K562 (cell line): ENCODE results near the gene LEO1. TPM values are rescaled to one million over a fixed set of nuclear protein-coding genes. Genes with fewer than 3 reads are reported as not detected.

Source experiments
- ARID3B ChIP-seq: fragments of 250-450 bp; sonication (Bioruptor Pico); IDR thresholded peaks from 2 replicates; pipeline ENCODE4 v1.4.0; 2020; ENCODE audit warnings: borderline replicate concordance
- BRF1 ChIP-seq: IDR thresholded peaks from 3 replicates; pipeline ENCODE4 v1.6.1; 2011; ENCODE audit warnings: borderline replicate concordance, mild to moderate bottlenecking; ENCODE audit not compliant: insufficient read length; ENCODE audit errors: extremely low read depth
- E2F1 ChIP-seq: sonication (generic); formaldehyde crosslinking; IDR thresholded peaks from 2 replicates; pipeline ENCODE4 v1.8.1; 2023; ENCODE audit warnings: mild to moderate bottlenecking, missing genetic modification reagents, moderate library complexity
- ESRRB ChIP-seq: fragments of 250-450 bp; sonication (Bioruptor Pico); IDR thresholded peaks from 2 replicates; pipeline ENCODE4 v1.5.0; 2020; ENCODE audit warnings: mild to moderate bottlenecking, moderate library complexity, borderline replicate concordance
- GABPB1 ChIP-seq: sonication (generic); formaldehyde crosslinking; IDR thresholded peaks from 2 replicates; pipeline ENCODE4 v1.8.0; 2022; ENCODE audit warnings: mild to moderate bottlenecking, missing genetic modification reagents
- HMG20B ChIP-seq: fragments of 250-450 bp; sonication (Bioruptor Pico); IDR thresholded peaks from 2 replicates; pipeline ENCODE4 v1.5.0; 2021; ENCODE audit warnings: mild to moderate bottlenecking
- KLF16 ChIP-seq: IDR thresholded peaks from 2 replicates; pipeline ENCODE4 v1.6.1; 2016; ENCODE audit warnings: antibody characterized with exemption
- MAFK ChIP-seq: IDR thresholded peaks from 2 replicates; pipeline ENCODE4 v1.6.1; 2011; ENCODE audit warnings: low read length, improper control_type of control experiment
- NFIX ChIP-seq: fragments of 250-450 bp; sonication (Bioruptor Pico); IDR thresholded peaks from 2 replicates; pipeline ENCODE4 v1.4.0; 2020; ENCODE audit warnings: low read depth, mild to moderate bottlenecking, moderate library complexity
- PCBP2 ChIP-seq: fragments of 200-400 bp; formaldehyde crosslinking; IDR thresholded peaks from 2 replicates; pipeline ENCODE4 v1.6.1; 2018; ENCODE audit warnings: low read length, low read depth, mild to moderate bottlenecking, moderate library complexity; ENCODE audit not compliant: poor library complexity, severe bottlenecking
- SUPT5H ChIP-seq: fragments of 450-650 bp; IDR thresholded peaks from 2 replicates; pipeline ENCODE4 v1.6.1; 2016
- TBL1XR1 ChIP-seq, 2 experiments: IDR thresholded peaks; 2 replicates each; pipeline ENCODE4 v1.6.1; 2012; ENCODE audit warnings: improper control_type of control experiment in 2 of 2, low read length in 2 of 2, mild to moderate bottlenecking in 1 of 2
- TBP ChIP-seq: optimal IDR thresholded peaks from 2 replicates; pipeline ENCODE3; 2011; ENCODE audit warnings: low read depth, low read length, improper control_type of control experiment
- TCF7L2 ChIP-seq: fragments of 150-350 bp; IDR thresholded peaks from 2 replicates; pipeline ENCODE4 v1.6.1; 2016; ENCODE audit warnings: low read depth, mild to moderate bottlenecking, low read length, moderate library complexity
- THAP7 ChIP-seq: fragments of 250-450 bp; sonication (Bioruptor Pico); IDR thresholded peaks from 2 replicates; pipeline ENCODE4 v1.5.0; 2021
- ZKSCAN1 ChIP-seq: fragments of 150-350 bp; IDR thresholded peaks from 2 replicates; pipeline ENCODE4 v1.6.1; 2016; ENCODE audit warnings: low read depth, low read length
- ZNF184 ChIP-seq: sonication (generic); formaldehyde crosslinking; IDR thresholded peaks from 2 replicates; pipeline ENCODE4 v1.5.0; 2020; ENCODE audit warnings: missing genetic modification reagents
- ZNF274 ChIP-seq: IDR thresholded peaks from 2 replicates; pipeline ENCODE4 v1.6.1; 2011; ENCODE audit warnings: low read depth, mild to moderate bottlenecking, low read length, moderate library complexity, borderline replicate concordance
- ZNF277 ChIP-seq: fragments of 250-450 bp; sonication (Bioruptor Pico); IDR thresholded peaks from 2 replicates; pipeline ENCODE4 v1.8.0; 2022; ENCODE audit warnings: inconsistent platforms, mild to moderate bottlenecking, moderate library complexity, borderline replicate concordance
- ZNF695 ChIP-seq: fragments of 450-650 bp; formaldehyde crosslinking; IDR thresholded peaks from 2 replicates; pipeline ENCODE4 v1.4.0; 2020; ENCODE audit warnings: mild to moderate bottlenecking, moderate library complexity
- ZNF707 ChIP-seq: fragments of 250-450 bp; sonication (Bioruptor Pico); conservative IDR thresholded peaks from 2 replicates; pipeline ENCODE4 v1.8.0; 2022; ENCODE audit warnings: inconsistent platforms, mild to moderate bottlenecking, moderate library complexity
- ZSCAN29 ChIP-seq: fragments of 450-650 bp; IDR thresholded peaks from 2 replicates; pipeline ENCODE4 v1.6.1; 2017
- polyA plus RNA-seq, 8 experiments: library from polyadenylated mRNA; depleted of rRNA in 4 of 8; stranded (reverse) in 5 of 8; unstranded in 3 of 8; fragments of >200 nt; fragmentation: Nextera tagmentation in 2 of 8; fragmentation: Illumina TruSeq in 1 of 8; extraction: Ambion mirVana in 2 of 8; extraction: Trizol in 1 of 8; gene quantifications; 2 replicates each; pipeline versions ENCODE4 v1.2.1 to v1.2.3, GENCODE V29; 2011 to 2014; ENCODE audit warnings: inconsistent platforms in 1 of 8, missing spikeins in 1 of 8
- total RNA-seq, 7 experiments: library from RNA; depleted of rRNA in 6 of 7; stranded (reverse); fragments of >200 nt in 6 of 7; fragmentation: Illumina TruSeq in 2 of 7; extraction: Trizol in 2 of 7; gene quantifications; 2 replicates each; pipeline versions ENCODE4 v1.2.1 to v1.2.3, GENCODE V29; 2011 to 2021; ENCODE audit warnings: low replicate concordance in 1 of 7
- TF ChIP-seq, protein P1 (sequence below), 2 experiments: fragments of 250-450 bp in 1 of 2; fragments of 450-650 bp in 1 of 2; sonication (Bioruptor Pico) in 1 of 2; IDR thresholded peaks; 2 replicates each; pipeline versions ENCODE4 v1.6.1 to v1.8.0; 2016 to 2021; ENCODE audit warnings: mild to moderate bottlenecking in 2 of 2, moderate library complexity in 2 of 2, missing compliant biosample characterization in 1 of 2, missing genetic modification characterization in 1 of 2

The LEO1 gene
- total and polyA plus RNA-seq, 9 of the 15 experiments (the other 6 are each of a cell fraction or from before 2014, with no cell fraction given): 8.4 to 48.3 (median 37.9) TPM

GRCh38 chr15:52019394-52020220, 48.0 kb upstream of the LEO1 start (continued):
- TF ChIP-seq ZNF274 (no peak), GABPB1 (CRISPR knock-in tag) (no peak), ZNF707 (CRISPR knock-in tag) (no peak), ZNF695 (CRISPR knock-in tag) (no peak), TBL1XR1 (IDR thresholded peaks at IDR 0.05; ENCODE audit: low read length in 2 of 2) (peak in 1 of 2 experiments; percentile 9; a peak in 1 of 4 replicates), PCBP2 (no peak), BRF1 (no peak), ZSCAN29 (no peak), KLF16 (no peak), TBP (peak; percentile 40), ZNF277 (CRISPR knock-in tag) (no peak), NFIX (CRISPR knock-in tag) (no peak), SUPT5H (peak; percentile 58), ARID3B (no peak), TCF7L2 (no peak), ZNF184 (CRISPR knock-in tag) (no peak), ZKSCAN1 (no peak), MAFK (0 out of 2 replicates have a peak, but pooled peaks have one; percentile 2), THAP7 (CRISPR knock-in tag) (no peak), ESRRB (no peak), E2F1 (CRISPR knock-in tag) (no peak; the same call in 1 of the 2 replicates), HMG20B (CRISPR knock-in tag) (no peak)
- TF ChIP-seq, protein P1, sequence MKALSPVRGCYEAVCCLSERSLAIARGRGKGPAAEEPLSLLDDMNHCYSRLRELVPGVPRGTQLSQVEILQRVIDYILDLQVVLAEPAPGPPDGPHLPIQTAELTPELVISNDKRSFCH (CRISPR knock-in tag; IDR thresholded peaks at IDR 0.05): no peak
- TF ChIP-seq, protein P1 (tag; IDR thresholded peaks at IDR 0.05): 0 out of 2 replicates have a peak, but pooled peaks have one; percentile 42
